GM21381 (cell line): ENCODE results near the gene RAB7A.
"Not testable (repeated sequence)": the region's sequence is repeated elsewhere in the genome, so short reads cannot be mapped to it uniquely, and the experiment has no call there.

Experiments
- ATAC-seq: cut with Tn5 transposase; IDR thresholded peaks from one replicate; pipeline ENCODE4 v1.9.1; 2021; ENCODE audit warnings: mild to moderate bottlenecking, moderate library complexity; ENCODE audit not compliant: unreplicated experiment

RAB7A gene

DNA sequence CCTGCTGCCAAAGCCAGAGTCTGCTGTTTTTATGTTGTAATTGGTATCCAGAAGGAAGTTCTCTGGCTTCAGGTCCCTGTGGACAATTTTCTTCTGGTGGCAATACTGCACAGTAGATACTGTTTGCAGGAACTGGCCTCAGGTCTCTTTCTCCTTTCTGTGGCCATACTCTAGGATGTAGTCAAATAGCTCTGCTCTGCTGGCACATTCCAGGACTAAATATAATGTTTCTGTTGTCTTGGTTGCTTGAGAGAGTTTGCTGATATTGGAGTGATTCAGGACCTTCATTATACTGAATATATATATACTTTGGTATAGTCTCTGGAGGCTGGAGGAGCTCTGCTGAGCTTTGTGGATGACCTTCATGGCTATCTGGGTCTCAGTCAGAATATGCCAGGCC lies 23.1 kb downstream of the RAB7A start:
- ATAC-seq: no peak

DNA sequence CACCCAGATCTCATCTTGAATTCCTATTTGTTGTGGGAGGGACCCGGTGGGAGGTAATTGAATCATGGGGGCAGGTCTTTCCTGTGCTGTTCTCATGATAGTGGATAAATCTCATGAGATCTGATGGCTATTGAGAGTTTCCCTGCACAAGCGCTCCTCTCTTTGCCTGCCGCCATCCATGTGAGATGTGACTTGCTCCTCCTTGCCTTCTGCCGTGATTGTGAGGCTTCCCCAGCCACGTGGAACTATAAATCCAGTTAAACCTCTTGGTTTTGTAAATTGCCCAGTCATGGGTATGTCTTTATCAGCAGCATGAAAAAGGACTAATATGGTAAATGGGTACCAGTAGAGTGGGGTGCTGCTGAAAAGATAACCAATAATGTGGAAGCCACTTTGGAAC lies 23.6 kb downstream of the RAB7A start:
- ATAC-seq: not testable (repeated sequence)

DNA sequence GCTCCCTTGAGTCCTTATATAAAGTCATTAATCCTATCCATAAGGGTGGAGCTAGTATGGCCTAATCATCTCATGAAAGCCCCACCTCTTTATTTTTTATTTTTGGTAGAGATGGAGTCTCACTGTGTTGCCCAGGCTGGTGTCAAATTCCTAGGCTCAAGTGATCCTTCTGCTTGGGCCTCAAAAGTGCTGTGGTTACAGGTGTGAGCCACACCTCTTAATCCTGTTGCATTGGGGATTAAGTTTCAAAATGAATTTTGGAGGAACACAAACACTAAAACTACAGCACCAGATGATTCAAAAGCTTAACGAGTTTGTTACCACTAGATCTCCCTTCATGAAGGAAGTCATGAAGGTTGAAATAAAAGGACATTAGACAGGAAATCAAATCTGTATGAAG lies 27.7 kb downstream of the RAB7A start:
- ATAC-seq: no peak

DNA sequence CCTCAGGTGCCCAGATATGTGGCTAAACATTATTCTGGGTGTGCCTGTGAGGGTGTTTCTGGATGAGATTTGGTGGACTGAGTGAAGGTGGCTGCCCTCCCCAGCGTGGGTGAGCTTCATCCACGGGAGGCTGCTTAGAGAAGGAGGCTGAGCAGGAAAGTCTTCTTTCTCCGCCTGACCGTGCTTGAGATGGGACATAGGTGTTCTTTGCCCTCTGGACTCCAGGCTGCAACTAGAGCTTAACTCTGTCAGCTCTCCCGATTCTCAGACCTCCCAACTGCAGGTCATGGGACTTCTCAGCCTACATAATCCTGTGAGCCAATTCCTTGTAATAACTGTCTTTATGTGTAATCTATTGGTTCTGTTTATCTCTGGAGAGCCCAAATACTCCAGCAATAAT lies 34.1 kb downstream of the RAB7A start:
- no peak for ATAC-seq

DNA sequence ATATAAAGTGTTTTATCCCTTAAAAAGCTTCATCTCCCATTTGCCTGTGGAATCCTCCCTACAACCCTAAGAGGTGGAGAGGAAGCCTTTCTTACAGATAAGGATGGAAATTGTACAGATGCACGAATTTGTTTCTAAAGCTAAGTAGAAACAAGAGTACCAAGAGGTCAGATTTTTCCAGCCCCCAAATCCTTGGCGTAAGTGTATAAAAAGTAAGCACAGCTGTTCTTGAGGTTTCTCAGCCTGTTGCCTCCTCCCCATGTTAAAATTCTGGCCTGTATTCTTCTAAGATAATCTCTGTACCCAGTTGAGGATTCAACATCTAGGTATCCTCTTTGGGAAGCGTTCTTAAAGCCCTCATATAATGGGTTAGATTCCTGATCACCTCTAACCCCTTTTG lies 34.9 kb downstream of the RAB7A start:
- ATAC-seq: no peak

DNA sequence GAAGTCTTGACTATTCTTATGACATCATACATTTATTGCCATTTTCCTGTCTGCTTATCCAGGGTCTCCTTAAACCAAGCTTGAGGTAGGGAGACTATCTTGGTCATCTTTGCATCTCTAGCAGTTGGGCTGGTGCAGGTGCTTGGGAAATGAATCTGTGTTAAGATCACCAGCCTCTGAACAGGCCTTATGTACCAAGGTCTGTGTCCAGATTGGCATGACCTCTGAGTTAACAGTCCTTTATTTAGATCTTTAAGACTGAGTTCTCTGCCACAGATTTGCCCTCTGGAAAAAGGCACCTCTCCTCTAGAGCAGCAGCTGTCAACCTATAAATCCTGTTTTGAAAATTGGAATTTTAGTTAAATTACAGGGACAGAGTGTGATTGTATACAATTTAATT lies 35.4 kb downstream of the RAB7A start:
- no peak for ATAC-seq

DNA sequence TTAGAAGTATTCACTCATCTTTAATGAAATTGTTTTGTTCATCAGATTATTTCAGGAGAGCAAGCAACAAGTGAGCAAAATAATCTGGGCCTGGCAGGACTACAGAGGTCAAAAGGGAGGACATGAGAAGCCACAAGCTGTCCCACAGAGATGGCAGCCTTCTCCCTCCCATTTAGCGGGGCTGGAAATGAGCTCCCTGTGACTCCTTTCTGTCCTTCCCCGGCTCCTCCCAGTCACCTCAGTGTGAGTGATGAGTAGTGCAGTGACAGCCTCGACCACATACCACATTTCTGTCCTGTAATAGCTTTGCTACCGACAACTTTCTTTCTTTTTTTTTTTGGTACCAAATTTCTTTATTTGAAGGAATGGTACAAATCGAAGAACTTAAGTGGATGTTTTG lies 38.0 kb downstream of the RAB7A start:
- ATAC-seq: no peak

DNA sequence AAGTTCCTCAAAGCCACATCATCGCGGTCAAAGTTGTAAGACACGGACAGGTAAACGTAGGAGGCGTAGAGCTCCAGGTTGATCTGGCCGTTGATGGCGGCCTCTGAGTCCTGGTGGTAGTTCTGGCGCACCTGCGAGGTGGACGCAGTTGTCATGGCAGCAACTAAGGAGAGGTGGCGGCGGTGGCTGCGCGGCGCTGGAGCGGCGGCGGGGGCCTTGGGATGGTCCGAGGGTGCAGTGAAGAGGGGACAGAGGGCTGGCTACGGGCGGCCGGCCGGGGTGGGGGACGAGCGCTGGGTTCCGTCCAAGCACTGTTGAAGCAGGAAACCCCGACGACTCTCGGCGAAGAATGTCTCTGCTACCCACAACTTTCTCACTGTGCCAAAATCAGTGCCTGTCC lies 38.9 kb downstream of the RAB7A start:
- no peak for ATAC-seq

DNA sequence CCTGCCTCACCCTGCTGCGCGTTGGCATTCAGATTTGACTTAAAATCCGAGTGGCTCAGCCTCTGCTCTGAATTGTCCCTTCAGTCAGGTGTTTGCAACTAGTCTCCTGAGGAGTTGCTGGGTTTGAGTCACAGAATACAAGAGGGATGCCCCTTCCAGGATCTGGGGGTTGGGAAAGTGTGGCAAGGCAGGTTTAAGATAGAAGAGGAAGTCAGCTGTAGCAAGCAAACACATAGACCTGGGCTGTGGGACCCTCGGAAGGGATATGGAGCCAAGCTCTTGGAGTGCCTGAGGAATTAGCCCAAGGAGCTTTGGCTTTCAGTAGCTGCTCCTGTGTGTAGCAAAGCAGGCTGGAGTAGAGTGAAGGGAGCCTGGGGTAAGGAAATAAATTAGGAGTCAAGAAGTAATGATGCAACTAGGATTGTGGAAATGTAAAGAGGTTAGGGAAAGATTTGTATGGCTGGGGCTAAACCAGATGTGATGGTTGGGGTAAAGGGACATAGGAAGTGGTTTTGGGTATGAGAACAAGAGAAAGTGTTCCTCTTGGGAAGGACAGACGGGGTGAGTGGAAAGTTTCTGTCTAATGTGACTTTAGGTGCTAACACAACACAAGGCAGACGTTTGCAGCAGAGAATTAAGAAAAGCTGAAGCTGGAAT lies 41.2 kb downstream of the RAB7A start:
- no peak for ATAC-seq

DNA sequence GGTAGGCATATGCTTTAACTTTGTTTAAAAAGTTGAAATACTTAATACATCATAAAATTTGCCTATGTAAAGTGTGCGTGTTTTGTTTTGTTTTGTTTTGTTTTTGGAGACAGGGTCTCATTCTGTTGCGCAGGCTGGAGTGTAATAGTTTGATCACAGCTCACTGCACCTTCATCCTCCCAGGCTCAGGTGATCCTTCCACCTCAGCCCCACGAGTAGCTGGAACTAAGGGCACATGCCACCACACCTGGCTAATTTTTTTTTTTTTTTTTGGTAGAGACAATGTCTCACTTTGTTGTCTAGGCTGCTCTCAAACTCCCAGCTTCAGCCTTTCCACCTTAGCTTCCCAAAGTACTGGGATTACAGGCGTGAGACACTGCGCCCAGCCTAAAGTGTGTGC lies 42.5 kb downstream of the RAB7A start:
- ATAC-seq: no peak

DNA sequence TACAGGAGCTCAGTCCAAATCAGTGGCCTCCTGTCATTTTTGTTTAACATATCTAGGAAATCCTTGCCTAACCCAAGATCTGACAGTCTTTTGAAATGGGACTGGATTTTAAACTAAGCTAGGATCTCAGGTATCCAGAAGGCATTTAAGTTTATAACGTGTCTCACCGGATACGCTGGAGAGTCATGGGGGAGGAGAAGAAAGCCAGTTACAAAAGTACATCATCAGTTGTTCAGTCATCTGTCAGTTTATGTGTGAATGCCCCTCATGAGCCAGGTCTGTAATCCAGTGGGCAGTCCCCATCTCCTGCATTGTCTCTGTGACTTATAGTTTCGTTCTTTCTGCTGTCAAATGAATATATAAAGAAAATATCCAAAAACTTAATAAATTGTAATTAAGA lies 44.4 kb downstream of the RAB7A start:
- no peak for ATAC-seq

DNA sequence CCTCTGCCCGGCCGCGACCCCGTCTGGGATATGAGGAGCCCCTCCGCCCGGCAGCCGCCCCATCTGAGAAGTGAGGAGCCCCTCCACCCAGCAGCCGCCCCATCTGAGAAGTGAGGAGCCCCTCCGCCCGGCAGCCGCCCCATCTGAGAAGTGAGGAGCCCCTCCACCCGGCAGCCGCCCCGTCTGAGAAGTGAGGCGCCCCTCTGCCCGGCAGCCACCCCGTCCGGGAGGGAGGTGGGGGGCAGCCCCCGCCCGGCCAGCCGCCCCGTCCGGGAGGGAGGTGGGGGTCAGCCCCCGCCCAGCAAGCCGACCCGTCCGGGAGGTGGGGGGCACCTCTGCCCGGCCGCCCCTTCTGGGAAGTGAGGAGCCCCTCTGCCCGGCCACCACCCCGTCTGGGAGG lies 47.2 kb downstream of the RAB7A start:
- not testable (repeated sequence) for ATAC-seq

DNA sequence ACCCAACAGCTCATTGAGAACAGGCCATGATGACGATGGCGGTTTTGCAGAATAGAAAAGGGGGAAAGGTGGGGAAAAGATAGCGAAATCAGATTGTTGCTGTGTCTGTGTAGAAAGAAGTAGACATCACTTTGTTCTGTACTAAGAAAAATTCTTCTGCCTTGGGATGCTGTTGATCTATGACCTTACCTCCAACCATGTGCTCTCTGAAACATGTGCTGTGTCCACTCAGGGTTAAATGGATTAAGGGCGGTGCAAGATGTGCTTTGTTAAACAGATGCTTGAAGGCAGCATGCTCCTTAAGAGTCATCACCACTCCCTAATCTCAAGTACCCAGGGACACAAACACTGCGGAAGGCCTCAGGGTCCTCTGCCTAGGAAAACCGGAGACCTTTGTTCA lies 47.6 kb downstream of the RAB7A start:
- ATAC-seq: not testable (repeated sequence)

DNA sequence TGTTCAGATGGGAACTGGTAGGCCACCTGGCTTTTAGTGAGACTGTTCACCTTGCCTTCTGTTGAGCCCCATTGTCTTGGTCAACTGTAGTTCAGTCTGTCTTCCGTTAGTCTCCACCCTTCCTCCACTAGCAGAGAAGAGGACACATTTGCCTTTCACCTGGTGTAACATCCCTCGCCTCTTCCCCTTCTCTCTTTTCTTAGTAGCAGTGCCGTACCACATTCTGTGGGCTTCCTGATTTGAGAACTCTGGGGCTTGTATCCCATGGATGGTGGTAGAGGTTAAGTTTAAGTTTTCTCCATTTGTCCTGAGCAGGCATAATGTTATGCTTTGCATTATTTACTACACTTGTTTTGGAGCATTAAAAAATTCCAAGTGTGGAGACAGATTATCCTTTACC lies 49.3 kb downstream of the RAB7A start:
- ATAC-seq: no peak

DNA sequence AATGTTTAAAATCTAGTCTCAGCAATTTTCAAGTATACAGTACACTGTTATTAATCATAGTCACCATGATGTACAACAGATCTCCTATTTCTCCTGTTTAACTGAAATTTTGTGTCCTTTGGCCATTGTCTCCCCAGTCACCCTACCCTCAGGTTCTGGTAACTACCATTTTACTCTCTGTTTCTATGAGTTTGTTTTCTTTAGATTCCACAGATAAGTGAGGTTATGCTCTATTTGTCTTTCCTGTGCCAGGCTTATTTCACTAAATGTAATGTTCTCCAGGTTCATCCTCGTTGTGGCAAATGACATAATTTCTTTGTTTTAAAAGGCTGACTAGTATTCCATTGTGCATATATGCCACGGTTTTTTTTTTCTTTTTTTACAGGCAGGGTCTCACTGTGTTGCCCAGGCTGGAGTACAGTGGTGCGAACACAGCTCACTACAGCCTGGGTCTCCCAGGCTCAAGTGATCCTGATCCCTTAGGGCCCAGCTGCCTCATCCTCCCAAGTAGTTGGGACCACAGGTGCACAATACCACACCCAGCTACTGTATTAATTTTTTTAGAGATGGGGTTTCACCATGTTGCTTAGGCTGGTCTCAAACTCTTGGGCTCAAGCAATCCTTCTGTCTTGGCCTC lies 50.0 kb downstream of the RAB7A start:
- no peak for ATAC-seq

DNA sequence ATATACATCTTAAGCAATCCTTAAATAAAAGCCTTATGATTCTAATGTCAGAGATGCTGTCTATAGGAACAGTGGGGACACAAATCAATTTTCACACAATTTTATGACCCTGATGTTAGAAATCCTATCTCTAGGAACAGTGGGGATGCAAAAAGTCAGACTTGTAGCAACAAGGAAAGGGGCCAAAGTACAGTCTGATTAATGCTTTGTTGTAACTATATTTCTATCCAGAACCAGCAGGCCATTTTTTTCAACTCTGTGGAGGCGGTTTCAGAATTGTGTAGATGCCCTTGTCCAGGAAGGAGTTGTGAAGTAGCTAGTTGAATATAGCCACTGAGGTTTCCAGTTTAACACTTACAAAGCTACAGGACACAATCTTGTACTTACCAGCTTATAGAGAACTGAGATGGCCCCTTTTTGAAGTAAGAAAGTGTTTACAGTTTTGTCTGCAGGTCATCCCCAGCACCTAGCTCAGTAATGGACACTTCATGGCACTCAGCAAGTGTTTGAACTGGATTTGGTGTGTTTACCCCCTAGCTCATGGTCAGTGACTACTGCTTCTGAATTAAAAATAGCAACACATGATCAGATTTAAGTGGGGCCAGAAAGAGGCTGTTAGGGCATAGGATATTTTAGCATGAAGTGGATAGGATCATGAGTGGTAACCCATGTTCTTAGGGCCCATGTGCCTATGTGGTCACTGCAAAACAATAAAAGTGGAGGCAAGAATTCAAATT lies 54.3 kb downstream of the RAB7A start:
- ATAC-seq: no peak

DNA sequence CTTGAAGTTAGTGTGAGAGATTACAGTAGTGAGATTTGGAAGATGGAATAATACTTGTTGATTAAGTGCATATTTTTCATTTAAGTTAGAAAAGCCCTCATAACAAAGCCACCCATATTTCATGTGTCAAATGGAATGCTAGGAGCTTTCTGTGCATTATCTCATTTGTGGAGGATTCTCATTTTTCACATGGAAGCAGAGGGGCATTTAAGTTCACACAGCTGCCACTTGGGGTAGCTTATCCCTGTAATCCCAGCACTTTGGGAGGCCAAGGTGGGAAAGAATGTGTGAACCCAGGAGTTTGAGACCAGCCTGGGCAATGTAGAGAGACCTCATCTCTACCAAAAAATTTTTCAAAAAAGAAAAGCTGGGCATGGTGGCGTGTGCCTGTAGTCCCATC lies 55.2 kb downstream of the RAB7A start:
- ATAC-seq: no peak

DNA sequence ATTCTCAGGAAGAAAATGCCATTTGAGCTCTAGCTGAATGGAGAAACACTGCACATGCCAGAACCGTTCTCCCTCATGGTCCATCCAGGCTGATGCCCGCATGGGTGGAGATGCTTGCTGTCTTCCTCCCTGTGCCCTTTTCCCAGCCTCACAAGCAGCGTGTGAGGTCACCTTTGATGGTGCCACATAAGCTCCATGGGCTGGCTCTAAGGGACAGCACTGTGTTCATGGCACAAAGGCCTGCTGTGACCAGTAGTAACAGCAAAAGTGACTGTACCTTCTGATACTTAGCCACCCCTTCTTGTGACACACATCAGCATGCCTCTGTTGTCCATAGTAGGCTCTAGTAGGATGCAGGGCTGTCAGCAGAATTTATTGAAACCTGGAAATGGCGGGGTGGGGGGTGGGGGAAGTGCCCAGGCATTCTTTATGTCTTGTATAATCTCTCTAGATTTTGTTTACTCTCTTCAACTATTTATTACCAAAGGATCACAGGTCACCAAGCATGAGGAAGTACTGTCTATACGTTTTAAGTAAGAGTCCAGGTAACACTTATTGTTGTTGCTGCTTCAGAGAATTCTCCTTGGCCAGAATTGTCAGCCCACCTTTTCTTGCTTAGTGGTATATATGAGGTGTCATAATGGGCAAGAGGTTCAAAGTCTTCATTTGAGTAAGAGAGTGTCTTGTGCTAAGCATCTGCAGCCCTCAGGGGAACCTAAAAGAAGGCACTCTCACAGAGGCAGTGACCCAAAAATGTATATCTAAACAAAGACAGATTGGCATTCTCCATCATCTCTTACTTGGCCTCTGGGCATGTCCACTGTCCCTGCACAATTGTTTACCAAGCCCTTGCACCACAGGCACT lies 56.5 kb downstream of the RAB7A start:
- no peak for ATAC-seq

DNA sequence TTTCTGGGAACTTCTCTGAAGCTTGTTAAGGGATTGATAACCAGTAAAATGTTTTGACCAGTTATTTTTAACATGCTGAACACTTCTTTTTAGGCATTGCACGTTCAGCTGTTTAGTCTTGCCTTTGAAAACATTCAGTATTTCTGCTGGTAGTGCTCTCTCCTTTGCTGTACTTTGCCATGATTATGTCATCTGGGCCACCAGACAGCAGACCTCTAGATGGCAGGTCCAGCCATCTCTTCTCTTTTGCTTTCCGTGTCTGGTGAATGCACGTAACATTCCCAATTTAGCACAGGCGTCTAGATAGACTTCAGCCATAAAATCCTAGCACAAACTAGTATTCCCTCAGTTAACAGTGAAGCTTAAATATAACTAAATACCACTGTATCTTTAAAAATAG lies 57.8 kb downstream of the RAB7A start:
- no peak for ATAC-seq

DNA sequence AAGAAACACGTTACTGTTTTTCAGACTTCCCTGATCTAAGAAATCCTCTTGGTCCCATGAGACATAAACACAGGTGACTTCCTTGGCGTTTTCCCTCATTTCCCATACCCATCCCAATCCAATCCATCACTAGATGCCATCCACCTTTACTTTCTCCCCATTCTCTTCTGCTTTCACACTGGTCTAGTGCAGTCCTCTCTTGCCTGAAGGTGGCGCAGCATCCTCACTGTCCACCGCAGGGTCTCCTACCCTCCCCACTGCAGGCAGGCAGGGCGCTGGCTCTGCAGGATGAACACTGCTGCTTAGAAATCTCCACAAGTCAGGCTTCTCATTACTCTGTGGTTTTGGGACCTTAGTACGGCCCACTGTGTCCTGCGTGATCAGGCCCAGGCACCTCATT lies 58.2 kb downstream of the RAB7A start:
- ATAC-seq: no peak

DNA sequence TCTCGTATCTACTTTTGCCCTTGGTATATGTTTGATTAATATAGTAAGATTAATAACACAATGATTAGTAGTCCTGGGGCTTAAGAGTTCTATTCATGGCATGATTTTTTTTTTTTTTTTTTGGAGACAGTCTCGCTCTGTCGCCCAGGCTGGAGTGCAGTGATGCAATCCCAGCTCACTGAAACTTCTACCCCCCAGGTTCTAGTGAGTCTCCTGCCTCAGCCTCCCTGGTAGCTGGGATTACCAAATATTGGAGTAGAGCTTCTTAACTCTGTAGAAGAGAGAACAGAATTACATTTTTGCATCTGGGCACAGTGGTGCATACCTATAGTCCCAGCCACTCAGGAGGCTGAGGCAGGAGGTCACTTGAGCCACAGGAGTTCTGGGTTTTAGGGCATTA lies 58.9 kb downstream of the RAB7A start:
- no peak for ATAC-seq
